Heart left ventricle (tissue), 16 donors: ENCODE results near the gene ARL6. TPM values are rescaled to one million over a fixed set of nuclear protein-coding genes. Genes with fewer than 3 reads are reported as not detected.
A peak's percentile ranks its signal among the peaks of the same experiment; 100 is the strongest.
"Not testable (repeated sequence)": the region's sequence is repeated elsewhere in the genome, so short reads cannot be mapped to it uniquely, and the experiment has no call there.

Source experiments
- ATAC-seq, 4 donors: fragments of 200-7000 bp; cut with Tn5 transposase; one replicate each; pipeline ENCODE4 v1.9.1; 2020 to 2022; ENCODE audit warnings: moderate library complexity in 4 of 4, mild to moderate bottlenecking in 3 of 4, moderate number of reproducible peaks in 1 of 4
- DNase-seq, 5 donors: peaks; one replicate each; pipeline ENCODE4 v3.0.0-alpha.2; 2020
- H3K27ac ChIP-seq, 12 donors: fragments of 200-600 bp; sonication (generic) in 4 of 12; one replicate each; pipeline versions ENCODE4 v1.5.0 to v1.8.0; 2016 to 2022; ENCODE audit warnings: mild to moderate bottlenecking in 2 of 12
- H3K27me3 ChIP-seq, 9 donors: fragments of 200-600 bp; sonication (generic) in 2 of 9; one replicate each; pipeline versions ENCODE4 v1.5.1 to v1.8.0; 2016 to 2022; ENCODE audit warnings: mild to moderate bottlenecking in 3 of 9
- H3K36me3 ChIP-seq, 9 donors: fragments of 200-600 bp; sonication (generic) in 2 of 9; one replicate each; pipeline versions ENCODE4 v1.5.0 to v1.8.0; 2018 to 2022; ENCODE audit warnings: mild to moderate bottlenecking in 2 of 9
- H3K4me1 ChIP-seq, 12 donors: fragments of 200-600 bp; sonication (generic) in 4 of 12; one replicate each; pipeline versions ENCODE4 v1.5.0 to v1.8.0; 2016 to 2022; ENCODE audit warnings: mild to moderate bottlenecking in 3 of 12
- H3K4me3 ChIP-seq, 12 donors: fragments of 200-600 bp; sonication (generic) in 4 of 12; one replicate each; pipeline versions ENCODE4 v1.5.0 to v1.8.0; 2017 to 2022; ENCODE audit warnings: mild to moderate bottlenecking in 9 of 12, moderate library complexity in 4 of 12
- H3K9me3 ChIP-seq, 12 donors: fragments of 200-600 bp; sonication (generic) in 4 of 12; one replicate each; pipeline versions ENCODE4 v1.5.0 to v1.8.0; 2016 to 2022; ENCODE audit warnings: mild to moderate bottlenecking in 1 of 12
- POLR2A ChIP-seq, 2 donors: fragments of 450-650 bp; IDR thresholded peaks; one replicate each; pipeline ENCODE4 v1.6.1; 2017; ENCODE audit warnings: antibody characterized with exemption in 2 of 2, mild to moderate bottlenecking in 2 of 2, moderate library complexity in 2 of 2
- WGBS, 4 donors: extraction: QIAGEN DNeasy Blood & Tissue Kit in 2 of 4; methylation state at CpG; one replicate each; pipeline versions ENCODE4 v1.1.5 to v1.1.7; 2013 to 2018; 5-methylcytosine and 5-hydroxymethylcytosine counted together
- intact Hi-C, 10 donors: fragments of 100-400 bp; cut with DNase I; formaldehyde crosslinking; loops; one replicate each; pipeline versions ENCODE4 v1.11.1 to v1.14.2; 2022
- polyA plus RNA-seq, 2 donors: library from polyadenylated mRNA; stranded (reverse); fragments of 200-250 nt; gene quantifications; one replicate each; pipeline ENCODE4 v1.2.3, GENCODE V29; 2013
- total RNA-seq, 9 donors: library from RNA; depleted of rRNA in 2 of 9; stranded (reverse); fragments of >200 nt in 2 of 9; fragmentation: NEBNext Ultra II Directional in 3 of 9; extraction: Animal tissue kit (Norgen Biotek cat#: 25700) in 3 of 9; gene quantifications; one replicate each; pipeline versions ENCODE4 v1.1.0 to v1.2.4, GENCODE V29; 2016 to 2023
- TF ChIP-seq, protein P1 (sequence below), 12 donors: fragments of 200-600 bp; sonication (generic) in 4 of 12; IDR thresholded peaks; one replicate each; pipeline versions ENCODE4 v1.5.0 to v1.8.0; 2018 to 2022; ENCODE audit warnings: antibody characterized with exemption in 12 of 12, mild to moderate bottlenecking in 5 of 12
- donor health status: ischemic (EF 13 %, LVEDD 7.1; RV severe dilation, severe dysfunction).
- donor health status: healthy with polysubstance abuse.
- donor health status: DM: no; HTN: yes; CAD: no.
- donor health status: DM: no; HTN: no; CAD: no.
- donor health status: ischemic (EF 25% LVEDD 6.9; RV normal size, moderate dysfunction).
- donor health status: ischemic (EF 25% LVEDD 5.7; RV mildly dilated, moderate dysfunction).
- donor health status: healthy.
- donor health status: DM: yes; HTN: yes; CAD: no.
- donor health status: ischemic (EF 35%, LVEDD 5.7; RV mildly dilated, moderate dysfunction).
- donor health status: nonischemic (EF 11% LVEDD 7.7; RV severe dilation, severe dysfunction).
- donor health status: DM: yes; HTN: yes; CAD: no.
- donor health status: PGD.
- donor health status: ischemic (EF 29% LVEDD 5.4; RV normal size, mild dysfunction).
- donor health status: nonischemic (EF 23%, LVEDD 6.1; RV moderate dilation, normal function).

ARL6 gene
- total and polyA plus RNA-seq, 11 donors, result 1.3 to 6.0 (median 3.9) TPM

DNA sequence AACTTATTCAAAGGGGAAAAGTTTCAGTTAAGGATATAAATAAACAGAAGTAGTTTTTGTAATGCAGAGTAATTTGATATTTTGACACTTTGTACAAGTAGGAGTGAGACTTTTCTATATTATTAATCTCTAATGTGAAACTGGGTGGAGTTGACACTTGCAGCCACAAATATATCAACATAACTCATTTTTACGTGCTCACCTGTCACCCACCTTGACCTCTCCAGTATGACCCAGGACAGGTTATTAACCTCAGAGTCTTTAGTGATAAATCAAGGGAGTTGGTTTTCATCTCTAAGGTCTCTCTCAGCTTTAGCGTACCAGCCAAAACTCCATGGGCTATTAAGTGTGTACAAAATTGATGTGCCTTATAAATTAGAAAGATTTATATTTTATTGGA, 64.6 kb downstream of the ARL6 start:
- Histone ChIP-seq H3K27me3 (no peaks in the 10 kb centered on the region), H3K27ac (no peak overlapping the region), H3K9me3 (peaks cover 0 to 4% (median 0%) of the 10 kb centered on the region in 12 donors), H3K36me3 (no peaks in the 10 kb centered on the region), H3K4me3 (no peak overlapping the region), H3K4me1 (peaks cover 0 to 65% (median 41%) of the 10 kb centered on the region in 12 donors)
- WGBS, 4 donors, result 88 to 94% (median 90%) methylated on average over 2 of the region's 2 CpGs
- no peak for TF ChIP-seq POLR2A (IDR thresholded peaks at IDR 0.05)
- intact Hi-C loops, result loop anchor here in 5 of 10 donors (10.0 kb wide), 4 partner anchors 46 to 106 kb away; no protein-coding TSS in a partner anchor
- ATAC-seq, result no peak
- DNase-seq, result no peak

DNA sequence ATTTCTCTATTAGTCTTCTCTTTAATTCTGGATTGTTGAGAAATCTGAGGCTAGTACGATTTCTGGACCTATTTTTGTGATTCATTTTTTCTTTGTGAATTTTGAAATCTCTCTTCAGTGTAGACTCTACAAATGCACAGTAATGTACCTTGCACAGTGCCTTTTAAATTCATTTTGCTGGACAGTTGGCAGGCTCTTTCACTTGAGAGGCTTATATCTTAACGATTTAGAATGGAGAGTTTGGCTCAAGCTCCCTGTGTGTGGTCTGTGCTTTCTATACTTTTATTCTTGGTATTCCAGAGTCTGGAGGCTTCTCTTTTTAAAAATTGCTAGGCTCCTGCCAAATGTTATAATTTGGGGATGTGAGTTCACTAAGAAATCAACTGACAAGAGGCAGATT, 66.1 kb downstream of the ARL6 start:
- intact Hi-C loops, result no loop called here
- no peak for TF ChIP-seq POLR2A (IDR thresholded peaks at IDR 0.05)
- TF ChIP-seq, protein P1, sequence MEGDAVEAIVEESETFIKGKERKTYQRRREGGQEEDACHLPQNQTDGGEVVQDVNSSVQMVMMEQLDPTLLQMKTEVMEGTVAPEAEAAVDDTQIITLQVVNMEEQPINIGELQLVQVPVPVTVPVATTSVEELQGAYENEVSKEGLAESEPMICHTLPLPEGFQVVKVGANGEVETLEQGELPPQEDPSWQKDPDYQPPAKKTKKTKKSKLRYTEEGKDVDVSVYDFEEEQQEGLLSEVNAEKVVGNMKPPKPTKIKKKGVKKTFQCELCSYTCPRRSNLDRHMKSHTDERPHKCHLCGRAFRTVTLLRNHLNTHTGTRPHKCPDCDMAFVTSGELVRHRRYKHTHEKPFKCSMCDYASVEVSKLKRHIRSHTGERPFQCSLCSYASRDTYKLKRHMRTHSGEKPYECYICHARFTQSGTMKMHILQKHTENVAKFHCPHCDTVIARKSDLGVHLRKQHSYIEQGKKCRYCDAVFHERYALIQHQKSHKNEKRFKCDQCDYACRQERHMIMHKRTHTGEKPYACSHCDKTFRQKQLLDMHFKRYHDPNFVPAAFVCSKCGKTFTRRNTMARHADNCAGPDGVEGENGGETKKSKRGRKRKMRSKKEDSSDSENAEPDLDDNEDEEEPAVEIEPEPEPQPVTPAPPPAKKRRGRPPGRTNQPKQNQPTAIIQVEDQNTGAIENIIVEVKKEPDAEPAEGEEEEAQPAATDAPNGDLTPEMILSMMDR (IDR thresholded peaks at IDR 0.05), result no peak
- Histone ChIP-seq H3K36me3 (no peaks in the 10 kb centered on the region), H3K27me3 (no peaks in the 10 kb centered on the region), H3K4me1 (peaks cover 0 to 51% (median 31%) of the 10 kb centered on the region in 12 donors), H3K9me3 (peaks cover 0 to 4% (median 0%) of the 10 kb centered on the region in 12 donors), H3K4me3 (no peak overlapping the region), H3K27ac (peak overlapping the region in 1 of 12 donors; percentile 1)
- DNase-seq, result no peak
- no peak for ATAC-seq
- 30 to 42% (median 34%) methylated on average over 2 of the region's 2 CpGs for WGBS, 4 donors

DNA sequence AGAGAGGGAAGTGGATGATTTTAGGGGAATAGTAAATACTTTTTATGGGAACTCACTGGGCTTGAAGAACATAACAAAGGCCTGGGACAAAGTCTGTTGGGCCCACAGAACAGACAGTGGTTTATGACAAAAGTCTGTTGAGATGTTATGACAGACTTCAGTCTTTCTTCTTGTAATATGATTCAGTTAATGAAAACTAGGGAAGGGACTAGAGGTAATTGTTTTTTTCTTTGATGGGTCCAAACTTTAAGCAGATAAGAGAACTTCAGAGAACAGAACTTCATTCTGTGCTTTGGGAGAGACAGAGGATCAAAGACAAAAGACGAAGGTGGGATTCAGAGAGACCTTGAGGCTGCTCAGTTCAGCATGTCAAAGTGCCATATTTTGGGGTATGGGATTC, 66.6 kb downstream of the ARL6 start:
- ATAC-seq (no peak), DNase-seq (no peak)
- H3K4me3 ChIP-seq, result no peak overlapping the region
- intact Hi-C loops, result no loop called here
- no peaks in the 10 kb centered on the region for H3K36me3 ChIP-seq
- peaks cover 0 to 4% (median 0%) of the 10 kb centered on the region in 12 donors for H3K9me3 ChIP-seq
- no peaks in the 10 kb centered on the region for H3K27me3 ChIP-seq
- 89 to 97% (median 92%) methylated on average over 1 of the region's 1 CpG for WGBS, 4 donors
- peaks cover 0 to 46% (median 27%) of the 10 kb centered on the region in 12 donors for H3K4me1 ChIP-seq
- no peak for TF ChIP-seq POLR2A (IDR thresholded peaks at IDR 0.05)
- TF ChIP-seq, protein P1 (IDR thresholded peaks at IDR 0.05), result no peak
- peak overlapping the region in 1 of 12 donors; percentile 1 for H3K27ac ChIP-seq

DNA sequence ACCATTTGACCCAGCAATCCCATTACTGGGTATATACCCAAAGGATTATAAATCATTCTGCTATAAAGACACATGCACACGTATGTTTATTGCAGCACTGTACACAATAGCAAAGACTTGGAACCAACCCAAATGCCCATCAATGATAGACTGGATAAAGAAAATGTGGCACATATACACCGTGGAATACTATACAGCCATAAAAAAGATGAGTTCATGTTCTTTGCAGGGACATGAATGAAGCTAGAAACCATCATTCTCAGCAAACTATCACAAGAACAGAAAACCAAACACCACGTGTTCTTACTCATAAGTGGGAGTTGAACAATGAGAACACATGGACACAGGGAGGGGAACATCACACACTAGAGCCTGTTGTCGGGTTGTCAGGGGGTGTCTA, 68.6 kb downstream of the ARL6 start:
- peaks cover 0 to 38% (median 18%) of the 10 kb centered on the region in 12 donors for H3K4me1 ChIP-seq
- ATAC-seq, DNase-seq, H3K27me3 ChIP-seq, H3K9me3 ChIP-seq, H3K27ac ChIP-seq, H3K4me3 ChIP-seq, H3K36me3 ChIP-seq, intact Hi-C loops: not testable (repeated sequence)
- WGBS, 4 donors, result 91 to 94% (median 93%) methylated on average over 4 of the region's 4 CpGs

DNA sequence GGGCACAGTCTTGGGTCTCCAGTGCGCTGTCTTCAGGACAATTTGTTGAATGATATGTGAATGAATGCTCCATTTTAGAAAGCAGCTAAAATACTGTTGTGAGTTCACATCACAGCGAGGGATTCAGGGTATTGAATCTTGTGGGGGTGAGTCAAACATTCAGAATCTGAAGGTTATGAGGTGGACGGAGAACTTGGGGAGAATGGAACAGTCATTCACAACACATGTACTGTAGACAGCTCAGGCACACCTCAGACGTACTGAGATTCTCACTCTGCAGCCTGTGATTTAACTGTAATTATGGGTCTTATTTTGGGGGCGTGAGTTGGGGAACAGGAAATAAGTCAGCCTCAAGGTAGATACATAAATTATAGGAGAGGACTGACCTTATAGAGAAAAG, 71.2 kb downstream of the ARL6 start:
- Histone ChIP-seq H3K36me3 (no peaks in the 10 kb centered on the region), H3K9me3 (peaks cover 0 to 4% (median 0%) of the 10 kb centered on the region in 12 donors), H3K4me1 (peaks cover 0 to 29% (median 16%) of the 10 kb centered on the region in 12 donors), H3K4me3 (no peak overlapping the region), H3K27ac (no peak overlapping the region), H3K27me3 (no peaks in the 10 kb centered on the region)
- no peak for DNase-seq
- WGBS, 4 donors, result 94 to 95% (median 95%) methylated on average over 5 of the region's 5 CpGs
- no peak for TF ChIP-seq POLR2A (IDR thresholded peaks at IDR 0.05)
- TF ChIP-seq, protein P1 (IDR thresholded peaks at IDR 0.05), result no peak
- ATAC-seq, result no peak
- intact Hi-C loops, result no loop called here
